ENCODE data around the gene ATOH1.

ATOH1 gene, protein sequence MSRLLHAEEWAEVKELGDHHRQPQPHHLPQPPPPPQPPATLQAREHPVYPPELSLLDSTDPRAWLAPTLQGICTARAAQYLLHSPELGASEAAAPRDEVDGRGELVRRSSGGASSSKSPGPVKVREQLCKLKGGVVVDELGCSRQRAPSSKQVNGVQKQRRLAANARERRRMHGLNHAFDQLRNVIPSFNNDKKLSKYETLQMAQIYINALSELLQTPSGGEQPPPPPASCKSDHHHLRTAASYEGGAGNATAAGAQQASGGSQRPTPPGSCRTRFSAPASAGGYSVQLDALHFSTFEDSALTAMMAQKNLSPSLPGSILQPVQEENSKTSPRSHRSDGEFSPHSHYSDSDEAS

GRCh38 chr4:93828332-93828994 is at the start of gene ATOH1:
Gene ATOH1 (plus strand): TSS chr4:93828753. CDS start chr4:93828927, 174 bp downstream.
- no peak for FAIRE-seq

DNA sequence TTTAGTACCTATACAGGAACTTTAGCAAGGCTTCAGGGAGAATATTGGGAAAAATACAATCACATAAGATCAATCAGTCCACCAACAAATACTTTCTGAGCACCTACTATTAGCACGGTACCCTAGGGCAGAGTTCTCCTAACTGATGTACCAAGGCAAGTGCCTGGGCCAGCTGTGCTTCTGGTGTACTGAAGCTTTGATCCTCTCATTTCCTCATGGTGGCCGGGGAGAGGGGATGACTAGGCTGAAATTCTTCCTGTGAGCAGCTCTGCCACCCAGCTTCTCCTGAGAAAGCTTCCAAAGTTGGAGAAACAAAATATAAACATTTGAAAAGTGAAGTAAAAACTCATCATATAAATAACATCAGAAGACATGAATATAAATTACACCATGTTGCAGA is 49.3 kb upstream of the ATOH1 start:
- no peak for FAIRE-seq

GRCh38 chr4:93780080-93780479 is 48.5 kb upstream of the ATOH1 start:
- no peak for FAIRE-seq

- FAIRE-seq: no peak
Measured at GRCh38 chr4:93781198-93781597, 47.4 kb upstream of the ATOH1 start.

- no peak for FAIRE-seq
Measured at GRCh38 chr4:93786149-93786548, 42.4 kb upstream of the ATOH1 start.

GRCh38 chr4:93788712-93789111 is 39.8 kb upstream of the ATOH1 start:
- FAIRE-seq: no peak

DNA sequence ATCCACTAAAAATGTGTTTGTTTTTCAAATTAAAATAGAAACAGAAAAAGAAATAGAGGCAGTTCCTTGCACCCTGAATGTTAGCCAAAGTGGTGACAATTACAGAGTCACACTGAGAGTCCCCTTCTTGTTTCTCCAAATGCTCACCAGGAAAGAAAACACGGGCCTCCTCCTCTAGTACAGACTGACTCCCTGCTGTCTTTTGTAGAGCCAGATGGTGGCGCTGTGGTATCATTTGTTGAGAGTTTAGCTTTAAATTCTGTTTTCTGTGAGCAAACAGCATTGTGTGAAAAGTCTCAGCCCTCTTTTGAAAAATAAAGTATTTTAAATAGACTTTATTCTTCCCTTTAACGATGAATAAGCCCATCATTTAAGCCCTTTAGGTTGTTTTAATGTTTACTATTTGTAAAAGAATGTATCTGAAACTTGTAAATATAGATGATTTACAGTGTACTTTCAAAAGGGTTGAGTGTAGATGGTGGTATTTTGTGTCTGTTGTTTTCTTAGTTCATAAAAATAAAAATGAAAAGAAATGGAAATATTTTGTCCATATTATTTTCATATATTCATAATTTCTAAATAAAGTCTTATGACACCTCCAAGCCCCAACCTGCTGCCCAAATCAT is 36.9 kb upstream of the ATOH1 start:
- peak; percentile 78 for FAIRE-seq

DNA sequence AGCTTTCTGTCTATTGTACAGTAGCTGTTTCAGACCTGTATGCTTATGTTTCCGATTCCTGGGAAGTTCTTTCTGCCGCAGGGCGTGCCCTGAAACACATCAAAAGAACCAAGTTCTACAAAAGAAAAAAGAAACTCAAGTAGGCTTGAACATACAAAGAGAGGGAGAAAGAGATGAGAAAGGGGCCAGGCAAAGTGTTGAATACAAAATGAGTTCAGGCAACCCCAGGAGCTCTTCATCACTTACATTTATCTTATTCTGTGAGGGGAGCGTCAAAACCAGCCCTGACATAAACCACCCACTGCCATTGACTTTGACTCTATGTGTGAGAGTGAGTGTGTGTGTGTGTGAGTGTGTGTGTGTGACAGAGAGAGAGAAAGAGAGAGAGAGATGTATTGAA is 26.5 kb upstream of the ATOH1 start:
- FAIRE-seq: no peak

DNA sequence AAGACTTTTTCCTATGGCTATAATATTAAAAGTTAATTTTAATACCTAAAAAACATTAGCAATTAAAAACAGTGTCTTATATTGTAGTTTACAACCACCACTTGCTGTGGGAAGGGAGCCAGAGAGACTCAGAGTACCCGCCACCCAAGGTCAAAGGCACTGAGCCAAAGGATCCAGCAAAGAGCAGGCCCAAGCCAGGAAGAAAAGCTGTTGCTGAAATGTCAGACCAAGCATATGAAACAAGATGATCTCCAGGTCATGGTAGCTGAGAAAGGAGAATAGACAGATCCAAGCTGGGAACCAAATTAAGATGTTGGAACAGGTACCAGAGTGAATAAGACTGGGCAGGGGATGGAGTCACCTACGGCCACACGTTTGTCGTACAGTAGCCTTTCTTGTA is 18.8 kb upstream of the ATOH1 start:
- FAIRE-seq: no peak

DNA sequence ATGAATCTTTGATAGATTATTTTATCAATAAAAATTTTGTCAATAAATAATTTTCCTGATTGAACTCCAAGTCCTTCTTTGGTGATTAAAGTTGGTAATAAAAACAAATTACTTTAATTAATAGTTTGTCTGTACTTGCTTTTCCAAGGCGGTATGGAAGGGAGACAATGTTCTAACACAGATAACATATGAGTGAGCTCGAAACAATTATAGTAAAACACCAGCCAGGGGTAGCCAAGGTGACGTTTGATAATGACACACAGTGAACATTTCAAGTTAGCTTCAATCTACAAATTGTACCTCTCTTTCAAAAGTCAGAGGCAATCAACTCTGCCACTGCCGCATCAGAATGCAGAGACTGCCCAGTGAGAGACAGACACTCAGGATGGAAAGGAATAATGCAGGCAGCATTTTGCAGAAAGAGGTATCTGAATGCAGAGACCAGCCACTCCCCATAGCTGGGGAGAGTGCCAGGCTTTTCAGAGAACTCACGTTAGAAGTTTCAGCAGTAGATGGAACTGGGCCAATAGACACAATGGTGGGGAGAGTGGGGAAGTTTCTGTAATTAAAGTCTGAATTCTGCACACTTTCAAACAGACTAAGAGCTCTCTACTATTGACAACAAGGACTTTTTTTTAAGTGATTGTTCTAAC is 18.1 kb upstream of the ATOH1 start:
- no peak for FAIRE-seq

DNA sequence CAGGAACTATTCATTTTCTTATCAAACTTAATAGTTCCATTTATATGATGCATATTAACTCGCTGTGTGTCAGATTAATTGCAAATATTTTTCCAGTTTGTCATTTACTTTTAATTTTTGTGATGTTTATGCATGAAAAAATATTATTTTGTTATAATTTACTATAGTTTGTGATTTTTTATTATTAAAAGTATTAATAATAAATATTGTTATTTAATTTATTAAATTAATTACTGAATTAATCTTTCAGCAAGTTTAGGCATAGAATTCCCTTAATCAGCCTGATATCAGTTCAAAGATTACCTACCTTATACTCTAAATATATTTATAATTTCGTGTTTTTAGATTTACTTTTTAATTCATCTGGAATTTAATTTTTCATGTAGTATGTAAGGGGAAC is 15.5 kb upstream of the ATOH1 start:
- peak; percentile 5 for FAIRE-seq

DNA sequence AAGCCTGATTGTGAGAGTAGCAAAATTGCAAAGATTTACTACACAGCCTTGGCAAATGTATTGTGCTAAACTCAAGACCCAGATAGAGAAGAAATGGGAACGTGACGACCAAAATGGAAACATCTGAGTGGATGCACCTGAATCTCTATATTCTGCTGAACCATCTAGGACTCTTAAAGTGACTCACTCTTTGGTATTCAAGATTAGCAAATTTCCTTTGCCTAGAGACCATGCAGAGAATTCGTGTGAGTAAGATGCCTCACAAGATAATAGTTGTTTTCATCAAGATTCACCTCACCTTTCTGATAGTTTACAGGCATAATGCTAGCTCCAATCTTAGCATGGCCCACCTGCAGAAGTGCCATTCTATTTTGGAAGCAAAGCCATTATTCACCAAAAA is 14.4 kb upstream of the ATOH1 start:
- FAIRE-seq: no peak

GRCh38 chr4:93814722-93815121 is 13.8 kb upstream of the ATOH1 start:
- FAIRE-seq: no peak

DNA sequence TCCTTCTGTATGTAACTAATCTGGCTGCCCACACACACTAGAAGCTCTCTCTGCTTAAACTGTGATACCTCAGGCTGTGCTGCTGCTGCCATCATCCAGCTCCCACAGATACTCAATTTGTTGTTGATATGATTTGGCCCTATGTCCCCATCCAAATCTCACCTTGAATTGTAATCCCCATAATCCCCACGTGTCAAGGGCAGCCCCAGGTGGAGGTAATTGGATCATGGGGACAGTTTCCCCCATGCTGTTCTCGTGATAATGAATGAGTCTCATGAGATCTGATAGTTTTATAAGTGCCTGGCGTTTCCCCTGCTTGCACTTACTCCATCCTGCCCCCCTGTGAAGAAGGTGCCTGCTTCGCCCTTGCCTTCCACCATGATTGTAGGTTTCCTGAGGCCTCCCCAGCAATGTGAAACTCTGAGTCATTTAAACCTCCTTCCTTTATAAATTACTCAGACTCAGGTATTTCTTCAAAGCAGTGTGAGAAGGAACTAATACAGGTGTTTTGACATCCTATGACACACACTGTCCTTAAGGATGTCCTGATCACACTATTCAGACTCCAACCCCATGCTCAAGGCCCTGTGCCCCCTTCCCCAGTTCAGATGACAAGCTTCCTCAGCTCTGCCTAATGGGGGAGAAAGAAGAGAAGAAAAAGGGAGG is 2.9 kb upstream of the ATOH1 start:
- FAIRE-seq: no peak

- FAIRE-seq: no peak
Measured at GRCh38 chr4:93827272-93827947, 1.1 kb upstream of the ATOH1 start.

DNA sequence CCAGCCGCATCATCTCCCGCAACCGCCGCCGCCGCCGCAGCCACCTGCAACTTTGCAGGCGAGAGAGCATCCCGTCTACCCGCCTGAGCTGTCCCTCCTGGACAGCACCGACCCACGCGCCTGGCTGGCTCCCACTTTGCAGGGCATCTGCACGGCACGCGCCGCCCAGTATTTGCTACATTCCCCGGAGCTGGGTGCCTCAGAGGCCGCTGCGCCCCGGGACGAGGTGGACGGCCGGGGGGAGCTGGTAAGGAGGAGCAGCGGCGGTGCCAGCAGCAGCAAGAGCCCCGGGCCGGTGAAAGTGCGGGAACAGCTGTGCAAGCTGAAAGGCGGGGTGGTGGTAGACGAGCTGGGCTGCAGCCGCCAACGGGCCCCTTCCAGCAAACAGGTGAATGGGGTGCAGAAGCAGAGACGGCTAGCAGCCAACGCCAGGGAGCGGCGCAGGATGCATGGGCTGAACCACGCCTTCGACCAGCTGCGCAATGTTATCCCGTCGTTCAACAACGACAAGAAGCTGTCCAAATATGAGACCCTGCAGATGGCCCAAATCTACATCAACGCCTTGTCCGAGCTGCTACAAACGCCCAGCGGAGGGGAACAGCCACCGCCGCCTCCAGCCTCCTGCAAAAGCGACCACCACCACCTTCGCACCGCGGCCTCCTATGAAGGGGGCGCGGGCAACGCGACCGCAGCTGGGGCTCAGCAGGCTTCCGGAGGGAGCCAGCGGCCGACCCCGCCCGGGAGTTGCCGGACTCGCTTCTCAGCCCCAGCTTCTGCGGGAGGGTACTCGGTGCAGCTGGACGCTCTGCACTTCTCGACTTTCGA is 654 bp downstream of the ATOH1 start:
- FAIRE-seq: no peak

- no peak for FAIRE-seq
Measured at GRCh38 chr4:93829820-93830687, 1.5 kb downstream of the ATOH1 start.

- no peak for FAIRE-seq
Measured at GRCh38 chr4:93831716-93832496, 3.4 kb downstream of the ATOH1 start.

DNA sequence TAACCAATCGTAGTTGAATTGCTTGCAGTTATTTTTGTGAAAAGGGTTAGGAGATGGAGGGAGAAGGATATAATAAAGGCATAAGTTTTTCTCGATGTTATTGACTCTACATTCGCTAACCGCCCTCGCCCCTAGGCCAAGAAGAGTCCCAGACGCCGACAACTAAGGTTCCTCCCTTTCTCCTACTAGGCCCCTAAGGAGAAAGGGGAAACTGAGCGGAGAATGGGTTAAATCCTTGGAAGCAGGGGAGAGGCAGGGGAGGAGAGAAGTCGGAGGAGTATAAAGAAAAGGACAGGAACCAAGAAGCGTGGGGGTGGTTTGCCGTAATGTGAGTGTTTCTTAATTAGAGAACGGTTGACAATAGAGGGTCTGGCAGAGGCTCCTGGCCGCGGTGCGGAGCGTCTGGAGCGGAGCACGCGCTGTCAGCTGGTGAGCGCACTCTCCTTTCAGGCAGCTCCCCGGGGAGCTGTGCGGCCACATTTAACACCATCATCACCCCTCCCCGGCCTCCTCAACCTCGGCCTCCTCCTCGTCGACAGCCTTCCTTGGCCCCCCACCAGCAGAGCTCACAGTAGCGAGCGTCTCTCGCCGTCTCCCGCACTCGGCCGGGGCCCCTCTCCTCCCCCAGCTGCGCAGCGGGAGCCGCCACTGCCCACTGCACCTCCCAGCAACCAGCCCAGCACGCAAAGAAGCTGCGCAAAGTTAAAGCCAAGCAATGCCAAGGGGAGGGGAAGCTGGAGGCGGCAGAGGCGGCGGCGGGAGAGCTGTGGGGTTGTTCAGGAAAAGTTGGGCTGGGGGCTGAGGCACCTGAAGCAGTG is 5.9 kb downstream of the ATOH1 start:
- no peak for FAIRE-seq
